ENCODE measurements around the gene PERCC1. TPM values are rescaled to one million over a fixed set of nuclear protein-coding genes. Genes with fewer than 3 reads are reported as not detected.
A peak's percentile ranks its signal among the peaks of the same experiment; 100 is the strongest.

PERCC1 gene
- total RNA-seq, 1 experiment from 2014 or later = not detected

DNA sequence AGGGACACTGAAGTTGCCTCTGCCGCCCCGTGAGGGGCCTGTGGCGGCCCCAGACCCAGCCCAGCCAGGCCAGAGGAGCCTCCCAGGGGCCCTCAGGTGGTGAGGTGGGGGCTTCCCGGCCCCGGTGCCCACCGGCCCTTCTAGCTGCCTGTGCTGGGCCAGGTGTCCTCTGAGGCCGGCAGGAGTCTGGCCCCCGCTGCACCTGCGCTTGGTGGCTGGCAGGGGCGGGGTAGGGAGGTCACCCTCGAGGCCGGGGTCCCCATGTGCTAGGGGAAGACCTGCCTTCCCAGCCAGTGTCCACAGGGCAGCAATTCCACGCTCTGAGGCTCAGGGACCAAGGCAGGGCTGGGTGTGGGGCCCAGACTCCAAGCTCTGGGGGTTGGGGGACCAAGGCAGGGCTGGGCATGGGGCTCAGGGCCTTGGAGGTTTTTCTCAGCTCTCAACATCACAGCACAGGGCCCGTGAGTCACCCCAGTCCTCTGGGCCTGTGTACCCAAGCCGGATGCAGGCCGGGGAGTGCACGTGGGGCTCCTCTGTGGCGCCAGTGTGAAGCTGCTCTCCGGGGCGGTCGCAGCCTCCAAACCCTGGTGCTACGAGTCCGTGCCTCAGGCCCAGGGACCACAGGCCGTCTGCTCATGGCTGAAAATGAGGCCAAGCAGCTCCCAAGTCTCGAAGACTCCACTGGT, 14.8 kb downstream of the PERCC1 start:
- Mint-ChIP-seq H3K27me3 (ENCODE audit: insufficient read depth, unreplicated experiment) (no peaks in the 10 kb centered on the region), H3K27ac (ENCODE audit: low read depth, unreplicated experiment) (no peak overlapping the region), H3K36me3 (ENCODE audit: insufficient read depth, unreplicated experiment) (no peaks in the 10 kb centered on the region), H3K4me1 (ENCODE audit: insufficient read depth, unreplicated experiment) (no peaks in the 10 kb centered on the region), H3K4me3 (ENCODE audit: unreplicated experiment) (no peak overlapping the region), H3K9me3 (ENCODE audit: unreplicated experiment) (no peaks in the 10 kb centered on the region)
- TF ChIP-seq, protein P1, sequence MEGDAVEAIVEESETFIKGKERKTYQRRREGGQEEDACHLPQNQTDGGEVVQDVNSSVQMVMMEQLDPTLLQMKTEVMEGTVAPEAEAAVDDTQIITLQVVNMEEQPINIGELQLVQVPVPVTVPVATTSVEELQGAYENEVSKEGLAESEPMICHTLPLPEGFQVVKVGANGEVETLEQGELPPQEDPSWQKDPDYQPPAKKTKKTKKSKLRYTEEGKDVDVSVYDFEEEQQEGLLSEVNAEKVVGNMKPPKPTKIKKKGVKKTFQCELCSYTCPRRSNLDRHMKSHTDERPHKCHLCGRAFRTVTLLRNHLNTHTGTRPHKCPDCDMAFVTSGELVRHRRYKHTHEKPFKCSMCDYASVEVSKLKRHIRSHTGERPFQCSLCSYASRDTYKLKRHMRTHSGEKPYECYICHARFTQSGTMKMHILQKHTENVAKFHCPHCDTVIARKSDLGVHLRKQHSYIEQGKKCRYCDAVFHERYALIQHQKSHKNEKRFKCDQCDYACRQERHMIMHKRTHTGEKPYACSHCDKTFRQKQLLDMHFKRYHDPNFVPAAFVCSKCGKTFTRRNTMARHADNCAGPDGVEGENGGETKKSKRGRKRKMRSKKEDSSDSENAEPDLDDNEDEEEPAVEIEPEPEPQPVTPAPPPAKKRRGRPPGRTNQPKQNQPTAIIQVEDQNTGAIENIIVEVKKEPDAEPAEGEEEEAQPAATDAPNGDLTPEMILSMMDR (IDR thresholded peaks at IDR 0.05; ENCODE audit: unreplicated experiment) = no peak
- DNase-seq (ENCODE audit: unreplicated experiment) = no peak
- POLR2A ChIA-PET = no interaction called here
- CTCF ChIA-PET = interaction anchor here (0.7 kb wide), 1 partner anchor 13 kb away, joined by 3 read pairs; no protein-coding TSS in a partner anchor
- intact Hi-C loops (cut with micrococcal nuclease) = no loop called here
- BruUV-seq (replicated peaks) = TSS peak; percentile 57

DNA sequence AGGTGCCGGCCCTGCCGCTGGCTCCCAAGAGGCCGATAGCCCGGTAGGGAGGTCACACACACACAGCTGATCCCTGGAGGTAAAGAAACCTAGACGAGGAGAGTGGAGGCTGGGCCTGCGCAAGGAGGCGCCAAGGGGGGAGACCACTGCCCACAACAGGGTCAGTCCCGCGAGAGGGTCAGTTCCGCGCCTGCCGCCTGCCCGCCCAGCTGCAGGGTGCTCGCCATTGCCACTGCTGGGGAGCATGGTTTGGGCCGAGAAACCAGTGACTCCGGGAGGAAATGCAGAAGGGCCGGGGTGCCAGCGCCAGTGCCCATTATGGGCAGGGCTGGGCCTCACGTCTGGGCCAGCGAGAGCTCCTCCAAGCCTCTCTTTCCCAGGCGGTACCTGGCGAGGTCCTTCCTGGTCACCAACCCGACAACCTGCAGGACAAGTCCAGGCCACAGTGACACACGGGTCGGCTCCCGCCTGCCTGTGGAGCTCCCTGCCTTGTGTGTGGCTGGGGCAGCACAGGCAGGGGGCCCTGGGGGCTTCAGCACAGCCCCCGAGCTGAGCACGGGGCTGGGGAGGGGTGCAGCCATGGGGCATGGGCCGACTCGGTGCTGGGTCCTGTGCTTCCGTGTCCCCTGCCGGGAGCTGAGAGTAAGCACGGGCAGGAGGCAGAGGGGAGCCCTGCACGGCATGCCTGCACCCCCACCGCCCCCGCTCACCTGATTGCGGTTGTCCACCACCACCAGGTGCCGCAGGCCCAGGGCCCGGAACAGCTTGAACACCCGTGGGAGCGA, 15.6 kb downstream of the PERCC1 start:
- Mint-ChIP-seq H3K27me3 (ENCODE audit: insufficient read depth, unreplicated experiment) (no peaks in the 10 kb centered on the region), H3K27ac (ENCODE audit: low read depth, unreplicated experiment) (no peak overlapping the region), H3K9me3 (ENCODE audit: unreplicated experiment) (no peaks in the 10 kb centered on the region), H3K4me1 (ENCODE audit: insufficient read depth, unreplicated experiment) (no peaks in the 10 kb centered on the region), H3K36me3 (ENCODE audit: insufficient read depth, unreplicated experiment) (peaks cover 2% of the 10 kb centered on the region), H3K4me3 (ENCODE audit: unreplicated experiment) (no peak overlapping the region)
- POLR2A ChIA-PET = no interaction called here
- no TSS peak for BruUV-seq (replicated peaks)
- intact Hi-C loops (cut with micrococcal nuclease) = no loop called here
- TF ChIP-seq, protein P1 (IDR thresholded peaks at IDR 0.05; ENCODE audit: unreplicated experiment) = no peak
- no peak for DNase-seq (ENCODE audit: unreplicated experiment)
- CTCF ChIA-PET = interaction anchor here (0.7 kb wide), 1 partner anchor 14 kb away, joined by 3 read pairs; no protein-coding TSS in a partner anchor

DNA sequence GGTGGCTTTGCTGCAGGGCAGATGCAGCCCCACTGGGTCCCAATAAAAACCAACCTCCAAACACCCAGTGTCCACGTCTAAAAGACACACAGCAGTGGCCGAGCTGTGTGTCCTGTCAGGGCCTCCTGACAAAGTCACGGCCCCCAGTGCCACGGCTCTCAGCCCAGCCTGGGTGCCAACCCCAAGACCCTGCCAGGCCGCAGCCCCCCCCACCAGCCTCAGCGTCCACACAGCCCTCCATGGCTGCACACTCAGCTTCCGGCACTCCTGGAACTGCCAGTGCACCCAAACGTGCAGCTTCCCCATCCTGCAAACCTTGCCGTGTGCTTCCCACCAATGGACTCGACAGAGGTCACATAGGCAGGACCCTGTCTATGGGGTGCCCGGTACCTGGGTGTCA, 17.1 kb downstream of the PERCC1 start:
- Mint-ChIP-seq H3K27ac (ENCODE audit: low read depth, unreplicated experiment) (no peak overlapping the region), H3K9me3 (ENCODE audit: unreplicated experiment) (no peaks in the 10 kb centered on the region), H3K36me3 (ENCODE audit: insufficient read depth, unreplicated experiment) (peaks cover 12% of the 10 kb centered on the region), H3K27me3 (ENCODE audit: insufficient read depth, unreplicated experiment) (no peaks in the 10 kb centered on the region), H3K4me3 (ENCODE audit: unreplicated experiment) (no peak overlapping the region), H3K4me1 (ENCODE audit: insufficient read depth, unreplicated experiment) (no peaks in the 10 kb centered on the region)
- POLR2A ChIA-PET = interaction anchor here (0.6 kb wide), 1 partner anchor 15 kb away, joined by 3 read pairs; no protein-coding TSS in a partner anchor
- BruUV-seq (replicated peaks) = no TSS peak
- DNase-seq (ENCODE audit: unreplicated experiment) = no peak
- intact Hi-C loops (cut with micrococcal nuclease) = no loop called here
- CTCF ChIA-PET = no interaction called here
- TF ChIP-seq, protein P1 (IDR thresholded peaks at IDR 0.05; ENCODE audit: unreplicated experiment) = no peak

DNA sequence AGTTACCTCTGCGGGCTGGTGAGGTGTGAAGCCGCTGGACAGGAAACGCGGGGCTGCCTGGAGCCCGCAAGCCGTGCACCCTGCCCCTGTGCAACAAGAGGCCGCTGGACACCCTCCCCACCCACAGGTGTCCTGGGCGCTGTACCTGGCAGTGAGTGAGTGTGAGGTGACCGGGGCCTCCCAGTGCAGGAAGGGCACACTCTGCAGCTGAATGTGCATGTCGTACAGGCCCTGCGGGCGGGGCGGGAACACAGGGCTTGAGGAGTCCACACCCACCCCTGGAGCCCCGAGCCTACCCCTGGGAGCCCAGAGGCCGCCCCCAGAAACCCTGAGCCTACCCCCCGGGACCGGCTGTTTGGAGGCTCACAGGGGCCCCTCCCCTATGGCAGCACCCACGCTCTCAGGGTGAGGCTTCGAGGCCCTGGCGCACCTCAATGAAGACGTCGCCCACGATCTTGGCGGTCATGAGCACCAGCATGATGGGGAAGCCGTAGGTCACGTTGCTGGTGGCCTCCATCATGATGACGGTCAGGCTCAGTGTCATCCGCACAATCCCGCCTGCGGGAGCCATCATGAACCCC, 17.7 kb downstream of the PERCC1 start:
- POLR2A ChIA-PET = no interaction called here
- CTCF ChIA-PET = no interaction called here
- TF ChIP-seq, protein P1 (IDR thresholded peaks at IDR 0.05; ENCODE audit: unreplicated experiment) = no peak
- peaks cover 15% of the 10 kb centered on the region for H3K36me3 Mint-ChIP-seq (ENCODE audit: insufficient read depth, unreplicated experiment)
- DNase-seq (ENCODE audit: unreplicated experiment) = no peak
- H3K9me3 Mint-ChIP-seq (ENCODE audit: unreplicated experiment) = no peaks in the 10 kb centered on the region
- H3K4me3 Mint-ChIP-seq (ENCODE audit: unreplicated experiment) = no peak overlapping the region
- intact Hi-C loops (cut with micrococcal nuclease) = no loop called here
- no peak overlapping the region for H3K27ac Mint-ChIP-seq (ENCODE audit: low read depth, unreplicated experiment)
- H3K4me1 Mint-ChIP-seq (ENCODE audit: insufficient read depth, unreplicated experiment) = no peaks in the 10 kb centered on the region
- BruUV-seq (replicated peaks) = no TSS peak
- H3K27me3 Mint-ChIP-seq (ENCODE audit: insufficient read depth, unreplicated experiment) = no peaks in the 10 kb centered on the region

All from MCF 10A (cell line).